SK-N-SH (cell line): ENCODE measurements around the gene RELCH. TPM values are rescaled to one million over a fixed set of nuclear protein-coding genes. Genes with fewer than 3 reads are reported as not detected.

ENCODE experiments used
- CTCF ChIA-PET: fragments of 300-600, 350-600 bp; formaldehyde crosslinking; extraction: SDS; loops from one replicate; lab custom pipeline; 2021; lab: Yijun Ruan, JAX
- POLR2A ChIA-PET: fragments of 350-600 bp; sonication (Branson Sonifier 250); formaldehyde crosslinking; extraction: SDS; loops from one replicate; lab custom pipeline; 2020; ENCODE audit warnings: antibody characterized with exemption, inconsistent platforms; lab: Yijun Ruan, JAX
- DNase-seq: peaks from one replicate; pipeline ENCODE4 v3.0.0; 2012
- H2AFZ ChIP-seq: fragments of 200-600 bp; sonication (generic); 2 replicates; pipeline ENCODE4 v1.8.1; 2016; ENCODE audit warnings: antibody characterized with exemption, mild to moderate bottlenecking, low read depth
- H3F3A ChIP-seq: fragments of 200-600 bp; sonication (generic); replicated peaks from 2 replicates; pipeline ENCODE3; 2016; ENCODE audit warnings: antibody characterized with exemption, mild to moderate bottlenecking; ENCODE audit not compliant: insufficient read depth
- H3K27ac ChIP-seq, 2 experiments: fragments of 200-500 bp in 1 of 2; fragments of 200-600 bp in 1 of 2; sonication (Bioruptor generic) in 1 of 2; sonication (generic), shearing (Covaris generic) in 1 of 2; 2 replicates each; pipeline versions ENCODE4 v1.5.1 to v1.6.1; 2014 to 2016; ENCODE audit warnings: low read depth in 2 of 2, inconsistent platforms in 1 of 2, low read length in 1 of 2, mild to moderate bottlenecking in 1 of 2, mixed read lengths in 1 of 2
- H3K27me3 ChIP-seq: fragments of 200-600 bp; sonication (generic), shearing (Covaris generic); 2 replicates; pipeline ENCODE4 v1.6.1; 2016; ENCODE audit warnings: mixed run types; ENCODE audit not compliant: insufficient read depth
- H3K36me3 ChIP-seq, 2 experiments: fragments of 200-500 bp in 1 of 2; fragments of 200-600 bp in 1 of 2; sonication (Bioruptor generic) in 1 of 2; sonication (generic) in 1 of 2; replicated peaks in 1 of 2; 2 replicates each; pipeline versions ENCODE3 to v1.5.1; 2014 to 2016; ENCODE audit warnings: low read length in 1 of 2, mild to moderate bottlenecking in 1 of 2; ENCODE audit not compliant: insufficient read depth in 2 of 2, control insufficient read depth in 1 of 2
- H3K4me1 ChIP-seq, 2 experiments: fragments of 200-500 bp in 1 of 2; fragments of 200-600 bp in 1 of 2; sonication (Bioruptor generic) in 1 of 2; sonication (generic), shearing (Covaris generic) in 1 of 2; 2 replicates each; pipeline versions ENCODE4 v1.5.1 to v1.6.1; 2014 to 2016; ENCODE audit warnings: low read depth in 1 of 2, low read length in 1 of 2, mixed run types in 1 of 2; ENCODE audit not compliant: insufficient read depth in 2 of 2, control insufficient read depth in 1 of 2
- H3K4me2 ChIP-seq: fragments of 200-600 bp; sonication (generic), shearing (Covaris generic); 2 replicates; pipeline ENCODE4 v1.6.1; 2017; ENCODE audit warnings: mixed run types
- H3K4me3 ChIP-seq, 2 experiments: fragments of 200-500 bp in 1 of 2; fragments of 200-600 bp in 1 of 2; sonication (Bioruptor generic) in 1 of 2; sonication (generic), shearing (Covaris generic) in 1 of 2; 2 replicates each; pipeline versions ENCODE4 v1.5.1 to v1.8.1; 2014 to 2016; ENCODE audit warnings: low read depth in 2 of 2, inconsistent platforms in 1 of 2, low read length in 1 of 2, mild to moderate bottlenecking in 1 of 2, mixed read lengths in 1 of 2, moderate library complexity in 1 of 2
- H3K79me2 ChIP-seq: fragments of 200-600 bp; sonication (generic); 2 replicates; pipeline ENCODE4 v1.8.1; 2017; ENCODE audit warnings: mild to moderate bottlenecking; ENCODE audit not compliant: insufficient read depth
- H3K9ac ChIP-seq: fragments of 200-600 bp; sonication (generic); 2 replicates; pipeline ENCODE4 v1.6.1; 2017; ENCODE audit warnings: mixed run types
- H3K9me2 ChIP-seq: fragments of 200-600 bp; sonication (generic); 2 replicates; pipeline ENCODE4 v1.6.1; 2017; ENCODE audit warnings: mixed run types
- H3K9me3 ChIP-seq: fragments of 200-600 bp; sonication (generic); 2 replicates; pipeline ENCODE4 v1.6.1; 2017; ENCODE audit warnings: mixed run types, mild to moderate bottlenecking, moderate library complexity
- H4K20me1 ChIP-seq: fragments of 200-600 bp; sonication (generic); 2 replicates; pipeline ENCODE4 v1.6.1; 2017; ENCODE audit warnings: mild to moderate bottlenecking, mixed run types; ENCODE audit not compliant: insufficient read depth
- FOSL2 ChIP-seq: IDR thresholded peaks from 2 replicates; pipeline ENCODE4 v1.4.0; 2012; ENCODE audit warnings: low read depth, mild to moderate bottlenecking, moderate library complexity, borderline replicate concordance
- IRF3 ChIP-seq: fragments of 150-350 bp; IDR thresholded peaks from 2 replicates; pipeline ENCODE4 v1.6.1; 2016; ENCODE audit warnings: mild to moderate bottlenecking, low read depth, low read length
- MAX ChIP-seq: IDR thresholded peaks from 2 replicates; pipeline ENCODE4 v1.4.0; 2012; ENCODE audit warnings: low read depth
- MXI1 ChIP-seq: IDR thresholded peaks from 2 replicates; pipeline ENCODE4 v1.6.1; 2012; ENCODE audit warnings: mild to moderate bottlenecking, low read depth, low read length, improper control_type of control experiment
- NRF1 ChIP-seq: IDR thresholded peaks from 2 replicates; pipeline ENCODE4 v1.6.1; 2012; ENCODE audit warnings: low read depth, mild to moderate bottlenecking, low read length
- RAD21 ChIP-seq: IDR thresholded peaks from 2 replicates; pipeline ENCODE4 v1.6.1; 2012; ENCODE audit warnings: mild to moderate bottlenecking, low read length
- RXRA ChIP-seq: IDR thresholded peaks from 2 replicates; pipeline ENCODE4 v1.4.0; 2012; ENCODE audit warnings: low read depth, mild to moderate bottlenecking, borderline replicate concordance
- SMC3 ChIP-seq: IDR thresholded peaks from 2 replicates; pipeline ENCODE4 v1.6.1; 2012; ENCODE audit warnings: low read depth, low read length, improper control_type of control experiment
- TCF12 ChIP-seq: IDR thresholded peaks from 2 replicates; pipeline ENCODE4 v1.4.0; 2012
- USF1 ChIP-seq: IDR thresholded peaks from 2 replicates; pipeline ENCODE4 v1.4.0; 2012; ENCODE audit warnings: low read depth, borderline replicate concordance
- YY1 ChIP-seq: IDR thresholded peaks from 2 replicates; pipeline ENCODE4 v1.4.0; 2012; ENCODE audit warnings: low read depth, mild to moderate bottlenecking
- WGBS: methylation state at CpG from one replicate; pipeline ENCODE4 v1.1.6; 2017; ENCODE audit warnings: low lambda C conversion rate; 5-methylcytosine and 5-hydroxymethylcytosine counted together
- polyA plus RNA-seq, 3 experiments: library from polyadenylated mRNA; depleted of rRNA; stranded (reverse); fragments of >200 nt; gene quantifications; 2 replicates each; pipeline ENCODE4 v1.2.3, GENCODE V29; 2012

Gene RELCH
- polyA plus RNA-seq, 1 of the 3 experiments (the other 2 are of a cell fraction) = 7.4 TPM

- H3K9ac ChIP-seq = no peak overlapping the region
- H3K27ac ChIP-seq = no peak overlapping the region
- no peak overlapping the region for H2AFZ ChIP-seq
- TF ChIP-seq SMC3 = no peak
- no peak for TF ChIP-seq IRF3
- no peak for TF ChIP-seq NRF1
- no peak for TF ChIP-seq RXRA
- TF ChIP-seq RAD21 = no peak
- TF ChIP-seq USF1 = no peak
- no peaks in the 10 kb centered on the region for H3F3A ChIP-seq
- WGBS = 86% methylated on average over 1 of the region's 1 CpG
- POLR2A ChIA-PET = no interaction called here
- CTCF ChIA-PET = no interaction called here
- H4K20me1 ChIP-seq = no peaks in the 10 kb centered on the region
- no peak for DNase-seq
- H3K27me3 ChIP-seq = no peaks in the 10 kb centered on the region
- no peak overlapping the region for H3K4me2 ChIP-seq
- peaks cover 17 to 37% of the 10 kb centered on the region in 2 experiments for H3K36me3 ChIP-seq
- H3K4me3 ChIP-seq = no peak overlapping the region
- no peaks in the 10 kb centered on the region for H3K4me1 ChIP-seq
- H3K79me2 ChIP-seq = no peaks in the 10 kb centered on the region
- H3K9me3 ChIP-seq = no peaks in the 10 kb centered on the region
- no peaks in the 10 kb centered on the region for H3K9me2 ChIP-seq
Observed at GRCh38 chr18:62157843-62158242, 29.2 kb upstream of the RELCH start.

- H3K4me2 ChIP-seq = no peak overlapping the region
- no peaks in the 10 kb centered on the region; a peak in 1 of 4 replicates for H3K4me1 ChIP-seq
- H3K79me2 ChIP-seq = no peaks in the 10 kb centered on the region
- 87% methylated on average over 7 of the region's 7 CpGs for WGBS
- DNase-seq = no peak
- H3K27ac ChIP-seq = no peak overlapping the region
- no peak overlapping the region for H3K4me3 ChIP-seq
- CTCF ChIA-PET = no interaction called here
- POLR2A ChIA-PET = no interaction called here
- H3F3A ChIP-seq = no peaks in the 10 kb centered on the region
- no peaks in the 10 kb centered on the region for H3K9me3 ChIP-seq
- no peak overlapping the region for H3K9ac ChIP-seq
- H4K20me1 ChIP-seq = no peaks in the 10 kb centered on the region
- no peaks in the 10 kb centered on the region for H3K9me2 ChIP-seq
- H3K27me3 ChIP-seq = no peaks in the 10 kb centered on the region
- no peak overlapping the region for H2AFZ ChIP-seq
- no peak for TF ChIP-seq FOSL2
- no peak for TF ChIP-seq MXI1
- no peak for TF ChIP-seq MAX
- no peak for TF ChIP-seq RXRA
- TF ChIP-seq TCF12 = no peak
- no peak for TF ChIP-seq YY1
- no peak for TF ChIP-seq USF1
- H3K36me3 ChIP-seq = peaks cover 2 to 3% of the 10 kb centered on the region in 2 experiments
Observed at GRCh38 chr18:62164310-62164709, 22.7 kb upstream of the RELCH start.
